HT1080 (cell line): ENCODE measurements around the gene RPL34. TPM values are rescaled to one million over a fixed set of nuclear protein-coding genes. Genes with fewer than 3 reads are reported as not detected.
"Not testable (repeated sequence)": the region's sequence is repeated elsewhere in the genome, so short reads cannot be mapped to it uniquely, and the experiment has no call there.

ENCODE experiments used
- DNase-seq: peaks from one replicate; pipeline ENCODE4 v3.0.0-alpha.2; 2015; ENCODE audit warnings: low read depth
- polyA plus RNA-seq, 2 experiments: library from polyadenylated mRNA; depleted of rRNA; stranded (reverse); fragments of >200 nt; gene quantifications; 2 replicates each; pipeline ENCODE4 v1.2.3, GENCODE V29; 2015
- total RNA-seq: library from RNA; depleted of rRNA; stranded (reverse); fragments of >200 nt; shearing (Covaris generic); gene quantifications from 2 replicates; pipeline ENCODE4 v1.2.3, GENCODE V29; 2014; rRNA removed

RPL34 gene
- 1,285 and 1,593 TPM in 2 replicates for total RNA-seq
- polyA plus RNA-seq (2015; cell fraction: cytosol; rRNA removed): 2,315 and 2,342 TPM in 2 replicates
- 742 and 871 TPM in 2 replicates for polyA plus RNA-seq (2015; cell fraction: nucleus; rRNA removed)

DNA sequence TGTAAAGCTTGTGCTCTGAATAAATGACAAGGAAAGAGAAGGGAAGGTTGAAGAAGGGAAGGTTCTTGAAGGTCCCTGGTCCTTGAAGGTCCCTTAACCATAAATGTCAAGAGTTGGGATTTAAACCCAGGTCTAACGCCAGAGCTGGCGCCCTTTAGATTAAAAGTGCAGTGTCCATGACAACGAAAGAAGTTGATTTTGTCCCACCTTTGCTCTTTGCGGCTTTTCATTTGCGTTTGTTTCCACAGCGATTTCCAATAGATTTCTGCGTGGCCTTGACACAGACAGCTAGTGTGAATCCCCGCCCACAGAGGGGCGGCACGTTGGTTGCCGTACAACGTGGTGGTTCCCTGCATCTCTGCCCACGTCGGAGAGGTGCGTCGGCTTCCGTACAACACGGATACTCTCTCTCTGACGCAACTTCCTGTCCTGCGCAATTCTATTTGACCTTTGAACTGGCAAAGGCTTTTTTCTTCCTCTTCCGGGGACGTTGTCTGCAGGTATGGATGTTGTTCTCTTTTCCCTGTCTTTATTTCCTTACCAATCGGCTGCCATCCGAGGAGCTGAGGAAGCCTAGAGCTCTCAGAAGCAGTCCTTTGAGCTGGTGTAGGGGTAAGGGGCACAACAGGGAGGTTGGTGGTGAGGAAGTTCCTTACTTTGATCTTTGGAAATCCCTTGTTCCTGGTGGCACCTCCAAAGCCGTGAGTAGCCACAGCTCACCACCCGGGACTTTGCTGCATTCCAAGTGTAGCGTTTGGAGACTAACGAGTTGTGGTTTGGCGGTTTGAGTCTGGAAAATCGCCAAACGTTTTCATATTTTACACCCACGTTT, at the start of gene RPL34:
TSS of gene RPL34 (plus strand) at position 476 of the 832 bp plus-strand sequence. CDS start 1,384 bp downstream, outside the sequence.
- peak; percentile 95 for DNase-seq

DNA sequence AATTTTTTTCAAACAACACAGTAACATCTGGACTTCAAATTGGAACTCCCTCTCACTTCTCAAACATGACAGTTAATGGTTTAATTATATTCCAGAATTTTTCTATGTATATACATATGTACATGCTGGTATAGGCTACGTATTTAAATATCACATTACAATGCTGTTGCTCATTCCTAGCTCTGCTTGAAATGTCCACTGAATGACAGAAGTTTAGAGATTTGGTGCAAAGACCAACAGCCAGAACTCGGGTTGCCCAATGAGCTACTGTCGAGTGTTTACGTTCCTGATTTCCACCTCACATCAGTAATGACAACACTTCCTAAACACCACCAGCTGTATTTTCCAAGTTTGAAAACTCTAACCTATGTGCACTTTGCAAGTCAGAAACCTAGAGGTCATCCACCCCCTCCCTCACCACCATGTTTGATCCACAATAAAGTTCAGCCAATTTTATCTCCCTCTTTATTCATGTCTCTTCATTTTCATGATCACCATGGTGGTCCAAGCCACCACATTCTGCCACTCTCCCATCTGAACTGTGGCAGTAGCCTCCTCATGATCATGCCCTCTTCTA, 49.3 kb upstream of the RPL34 start:
- DNase-seq: no peak

DNA sequence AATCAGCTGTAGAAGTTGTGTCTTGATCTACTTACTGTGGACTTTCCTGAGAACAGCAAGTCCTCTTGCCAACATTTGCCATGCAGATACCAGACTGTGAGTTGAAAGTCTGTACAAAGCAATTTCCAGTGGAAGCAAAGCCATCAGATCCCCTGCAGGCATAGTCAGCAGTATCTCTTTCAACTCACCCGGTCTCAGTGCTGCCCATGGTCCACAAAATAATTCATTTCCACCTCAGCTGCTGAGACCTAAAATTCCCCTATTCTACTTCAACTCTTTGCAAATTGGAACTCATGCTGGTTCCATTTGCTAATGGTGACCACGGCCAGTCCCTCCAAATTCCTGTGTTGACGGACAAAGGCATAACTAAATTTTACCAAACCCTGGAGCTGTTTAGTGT, 46.0 kb upstream of the RPL34 start:
- DNase-seq: no peak

DNA sequence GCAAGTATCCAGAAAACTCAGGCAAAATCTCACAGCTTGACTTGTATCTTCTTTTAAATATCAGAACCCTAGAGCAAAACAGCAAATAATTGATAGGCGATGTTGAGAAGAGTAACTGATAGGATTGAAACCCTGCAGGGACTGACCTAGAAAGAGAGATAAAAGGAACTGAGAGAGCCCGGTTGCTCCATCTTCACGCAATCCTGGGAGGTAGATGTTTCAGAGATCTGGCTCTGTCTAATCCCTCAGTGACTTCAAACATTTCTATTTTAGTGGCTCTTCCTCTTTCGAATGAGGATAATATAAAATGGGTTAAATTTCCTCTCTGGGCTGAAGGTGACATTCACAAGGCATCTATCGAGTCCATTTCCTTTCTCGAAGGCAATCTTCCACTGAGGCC, 39.3 kb upstream of the RPL34 start:
- no peak for DNase-seq

DNA sequence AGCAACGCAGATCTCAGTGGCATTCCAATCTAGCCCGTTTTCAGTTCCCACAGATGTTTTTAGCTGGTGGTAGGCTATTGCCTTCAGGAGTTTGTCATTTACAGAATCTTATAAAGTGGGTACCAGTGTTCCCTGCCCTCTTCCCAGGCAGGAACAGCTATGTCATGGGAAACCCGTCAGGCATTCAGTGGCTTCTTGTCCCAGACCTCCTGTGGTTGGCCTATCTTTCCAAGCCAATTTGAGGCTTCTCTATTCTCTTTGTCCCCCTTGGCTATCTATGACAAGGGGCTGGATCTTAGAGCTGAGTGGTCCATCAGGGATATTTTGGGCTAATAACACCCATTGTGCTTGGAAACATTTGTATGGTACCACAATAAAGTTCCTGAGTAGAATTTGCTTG, 33.6 kb upstream of the RPL34 start:
- DNase-seq: no peak

DNA sequence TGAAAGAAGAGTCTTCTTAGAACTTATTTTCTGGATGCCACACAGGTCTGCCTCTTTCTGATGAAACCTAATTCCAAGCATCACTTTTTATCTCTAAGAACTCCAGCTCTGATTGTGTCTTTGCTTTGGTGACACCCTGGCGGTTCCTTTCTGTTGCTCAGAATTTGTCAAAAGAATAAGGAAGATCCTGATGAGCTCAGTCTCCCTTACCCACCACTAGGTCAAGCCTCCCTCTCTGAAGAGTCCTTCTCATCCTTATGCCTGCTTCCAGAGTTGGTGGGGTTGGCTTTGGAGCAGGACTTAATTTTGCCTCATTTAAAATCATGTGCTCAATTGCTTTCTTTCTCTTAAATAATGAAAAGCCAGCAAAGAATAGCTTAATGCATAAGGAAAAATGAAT, 31.5 kb upstream of the RPL34 start:
- no peak for DNase-seq

DNA sequence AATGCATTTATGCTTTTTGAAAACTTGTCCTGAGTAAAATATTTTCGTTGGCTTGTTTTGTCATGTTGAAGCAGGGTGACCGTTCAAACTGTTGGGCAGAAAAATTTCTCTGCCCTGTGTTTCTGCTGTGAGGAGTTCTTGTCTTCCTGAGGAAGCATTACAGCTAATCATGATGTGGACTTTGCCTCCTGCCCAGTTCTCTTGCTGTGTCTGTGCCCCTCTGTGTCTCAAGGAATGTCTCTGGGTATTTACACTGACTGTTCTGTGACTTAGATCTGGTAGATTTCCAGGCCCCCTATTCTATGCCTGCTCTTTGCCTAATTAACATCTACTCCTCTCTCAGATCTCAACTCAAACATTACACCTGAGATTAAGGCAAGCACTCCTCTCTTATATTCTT, 30.4 kb upstream of the RPL34 start:
- no peak for DNase-seq

DNA sequence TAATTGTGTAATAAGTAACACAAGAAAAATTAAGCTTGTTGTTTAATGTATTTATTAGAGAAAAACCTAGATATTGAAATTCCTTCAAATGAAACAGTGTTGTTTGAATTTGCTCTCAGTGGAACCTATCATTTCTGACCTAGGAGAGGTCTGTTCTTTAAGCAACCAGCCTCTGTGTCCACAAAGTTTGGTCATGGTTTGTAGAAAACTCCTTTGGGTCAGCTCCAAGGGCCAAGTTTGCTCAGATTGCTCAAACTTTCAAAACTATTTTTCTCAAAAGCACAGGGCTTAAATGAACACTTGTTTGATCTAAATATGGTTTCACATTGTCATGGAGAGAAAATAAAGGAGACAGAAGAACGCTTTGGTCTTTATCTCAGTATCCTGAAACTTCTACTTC, 29.6 kb upstream of the RPL34 start:
- DNase-seq: no peak

DNA sequence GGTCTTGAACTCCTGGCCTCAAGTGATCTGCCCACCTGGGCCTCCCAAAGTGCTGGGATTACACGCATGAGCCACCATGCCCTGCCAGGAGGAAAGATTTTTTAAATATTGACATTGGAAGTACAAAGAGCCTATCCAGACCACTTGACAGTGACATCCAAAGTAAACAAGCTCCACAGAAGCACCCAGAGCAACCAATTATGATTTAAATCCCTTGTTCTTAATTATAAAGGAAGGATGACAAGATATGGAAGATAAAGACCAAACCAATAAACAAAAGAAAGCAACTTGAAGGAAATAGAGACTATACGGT, 27.7 kb upstream of the RPL34 start:
- no peak for DNase-seq

DNA sequence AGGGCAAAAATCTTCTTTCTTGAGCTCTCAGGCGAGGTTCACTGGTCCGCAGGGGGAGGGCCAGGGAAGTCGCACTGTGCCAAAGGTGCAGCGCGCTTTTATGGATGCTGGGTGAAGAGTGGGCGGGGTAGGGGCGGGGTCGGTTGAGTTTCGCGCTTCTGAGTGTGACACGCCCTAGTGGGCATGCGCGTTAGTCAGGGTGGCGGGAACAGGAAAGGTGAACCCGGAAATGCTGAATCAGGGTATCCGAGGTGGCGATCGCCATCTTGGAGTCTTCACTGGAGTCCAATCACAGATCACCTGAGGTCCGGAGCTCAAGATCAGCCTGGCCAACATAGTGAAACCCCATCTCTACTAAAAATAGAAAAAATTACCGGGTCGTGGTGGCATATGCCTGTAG, 26.1 kb upstream of the RPL34 start:
- DNase-seq: not testable (repeated sequence)

DNA sequence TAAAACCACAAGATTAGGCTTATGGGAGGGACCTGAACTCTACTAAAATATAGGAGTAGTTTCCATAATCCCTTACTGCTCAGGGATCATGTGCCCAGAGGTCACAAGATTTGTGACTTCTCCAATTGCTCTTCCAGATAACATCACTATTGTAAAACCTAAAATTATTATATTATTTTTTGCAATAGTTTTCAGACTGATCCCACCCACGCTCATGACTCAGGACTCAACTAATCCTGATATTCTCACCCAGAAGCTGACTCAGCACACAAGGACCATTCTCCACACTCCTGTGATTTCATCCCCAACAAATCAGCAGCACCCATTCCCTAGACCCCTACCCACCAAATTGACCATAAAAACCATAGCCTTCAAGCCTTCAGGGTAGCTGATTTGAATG, 24.0 kb upstream of the RPL34 start:
- no peak for DNase-seq

DNA sequence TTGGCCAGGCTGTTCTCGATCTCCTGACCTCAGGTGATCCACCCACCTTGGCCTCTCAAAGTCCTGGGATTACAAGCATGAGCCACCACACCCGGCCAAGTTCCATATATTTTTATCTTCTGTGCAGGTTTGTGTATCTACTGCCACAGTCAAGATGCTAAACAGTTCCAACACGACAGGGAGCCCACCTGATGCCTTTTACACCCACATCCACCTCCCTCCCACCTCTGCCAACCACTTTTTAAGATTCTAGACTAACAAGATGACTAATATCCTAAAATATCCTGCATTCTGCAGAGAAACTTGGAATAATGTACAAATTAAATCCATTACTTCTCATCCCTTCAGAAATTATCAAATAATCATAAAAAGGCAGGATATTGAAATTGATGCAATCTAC, 19.3 kb upstream of the RPL34 start:
- no peak for DNase-seq

DNA sequence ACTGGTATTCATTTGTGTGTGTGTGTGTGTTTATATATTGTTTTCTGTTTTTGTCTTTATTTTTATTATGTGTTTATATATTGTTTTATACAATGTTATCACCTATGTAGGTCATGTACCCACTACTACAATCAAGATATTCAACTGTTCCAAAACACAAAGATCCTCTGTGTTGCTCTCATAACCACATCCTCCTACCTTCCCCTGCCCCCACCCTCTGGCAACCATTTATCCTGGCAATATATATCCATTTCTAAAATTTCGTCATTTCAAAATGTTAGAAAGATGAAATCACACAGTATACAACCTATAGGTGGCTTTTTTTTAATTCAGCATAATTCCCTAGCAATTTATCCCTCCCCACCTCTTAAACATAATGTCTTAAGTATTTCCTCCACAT, 18.8 kb upstream of the RPL34 start:
- DNase-seq: peak; percentile 41

DNA sequence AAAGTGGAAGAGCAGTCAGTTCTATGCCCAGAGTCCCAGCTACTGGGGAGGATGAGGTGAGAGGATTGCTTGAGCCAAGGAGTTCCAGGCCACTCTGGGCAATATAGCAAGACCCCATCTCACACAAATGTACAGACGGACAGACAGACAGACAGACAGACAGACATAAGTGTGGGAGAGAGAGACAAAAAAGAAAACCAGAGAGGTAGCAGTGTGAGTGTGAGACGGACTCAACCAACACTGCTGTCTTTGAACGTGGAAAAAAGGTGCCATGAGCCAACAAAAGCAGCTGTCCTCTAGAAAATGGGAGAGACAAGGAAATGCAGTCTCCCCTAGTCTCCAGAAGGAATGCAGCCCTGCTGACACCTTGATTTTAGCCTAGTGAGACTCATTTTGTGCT, 18.2 kb upstream of the RPL34 start:
- no peak for DNase-seq

DNA sequence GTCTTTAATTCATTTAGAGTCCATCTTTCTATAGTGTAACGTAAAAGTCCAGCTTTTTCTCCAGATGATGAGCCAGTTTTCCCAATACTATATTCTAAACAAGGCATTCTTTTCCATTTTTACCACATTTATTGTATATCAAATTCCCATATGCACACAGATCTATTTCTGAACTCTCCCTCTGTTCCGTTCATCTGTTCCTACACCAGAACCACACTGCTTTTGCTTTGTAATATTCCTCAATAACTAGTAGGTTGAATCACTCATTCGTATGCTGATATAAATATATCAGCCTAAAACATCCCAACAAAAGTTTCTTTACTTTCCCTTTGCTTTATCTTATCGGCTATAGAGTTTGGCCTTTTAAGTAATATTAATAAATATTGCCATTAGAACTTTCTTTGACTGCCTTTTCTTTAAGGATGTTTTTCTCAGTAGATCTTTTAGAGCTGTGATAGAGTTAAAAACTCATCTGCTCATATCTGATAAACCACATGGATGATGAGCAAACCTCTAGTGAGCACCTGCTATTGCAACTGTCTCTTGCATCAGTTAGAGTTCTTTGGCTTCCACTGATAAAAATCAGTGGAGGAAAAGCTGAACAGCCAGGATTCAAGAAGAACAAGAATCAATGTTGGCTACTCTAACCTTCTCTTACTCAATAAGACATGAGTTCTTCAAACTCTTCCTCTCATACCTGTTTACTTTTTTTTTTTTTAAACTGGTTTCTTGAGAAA, 13.1 kb upstream of the RPL34 start:
- no peak for DNase-seq

DNA sequence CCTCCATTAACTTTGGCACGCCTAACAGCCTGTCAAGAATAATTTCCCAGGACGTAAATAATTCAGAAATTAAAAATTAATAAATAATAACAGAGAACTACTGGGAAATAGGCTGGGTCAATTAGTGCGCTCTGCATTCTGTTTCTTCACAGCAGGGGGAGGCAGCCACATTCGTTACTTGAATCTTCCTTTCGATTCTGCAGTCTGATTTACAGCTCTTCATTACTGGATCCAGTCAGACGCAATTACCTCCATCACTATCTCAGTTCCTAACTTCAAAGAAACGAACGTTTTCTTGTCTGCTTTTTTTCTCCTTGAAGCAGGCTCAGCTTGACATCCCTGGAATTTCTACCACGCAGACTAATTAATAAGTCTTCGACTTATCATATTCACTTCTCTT, 9.0 kb upstream of the RPL34 start:
- no peak for DNase-seq

DNA sequence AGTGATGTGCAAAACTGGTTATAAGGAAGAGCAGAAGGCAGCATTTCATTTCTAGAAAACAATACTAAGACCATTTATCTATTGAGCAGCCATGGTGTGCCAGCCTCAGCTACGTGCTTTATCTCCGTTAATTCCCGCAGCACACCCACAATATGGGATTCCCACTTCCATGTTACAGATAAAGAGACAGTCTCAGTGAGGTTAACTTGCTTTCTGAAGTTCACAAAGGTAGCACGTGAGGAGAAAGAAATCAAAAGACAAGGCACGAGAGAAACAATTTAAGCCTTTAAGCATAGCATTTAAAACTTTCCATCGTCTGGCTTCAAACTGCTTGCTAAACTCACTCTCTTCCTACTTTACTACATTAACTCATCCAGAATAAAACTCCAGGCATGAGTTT, 8.0 kb upstream of the RPL34 start:
- no peak for DNase-seq

DNA sequence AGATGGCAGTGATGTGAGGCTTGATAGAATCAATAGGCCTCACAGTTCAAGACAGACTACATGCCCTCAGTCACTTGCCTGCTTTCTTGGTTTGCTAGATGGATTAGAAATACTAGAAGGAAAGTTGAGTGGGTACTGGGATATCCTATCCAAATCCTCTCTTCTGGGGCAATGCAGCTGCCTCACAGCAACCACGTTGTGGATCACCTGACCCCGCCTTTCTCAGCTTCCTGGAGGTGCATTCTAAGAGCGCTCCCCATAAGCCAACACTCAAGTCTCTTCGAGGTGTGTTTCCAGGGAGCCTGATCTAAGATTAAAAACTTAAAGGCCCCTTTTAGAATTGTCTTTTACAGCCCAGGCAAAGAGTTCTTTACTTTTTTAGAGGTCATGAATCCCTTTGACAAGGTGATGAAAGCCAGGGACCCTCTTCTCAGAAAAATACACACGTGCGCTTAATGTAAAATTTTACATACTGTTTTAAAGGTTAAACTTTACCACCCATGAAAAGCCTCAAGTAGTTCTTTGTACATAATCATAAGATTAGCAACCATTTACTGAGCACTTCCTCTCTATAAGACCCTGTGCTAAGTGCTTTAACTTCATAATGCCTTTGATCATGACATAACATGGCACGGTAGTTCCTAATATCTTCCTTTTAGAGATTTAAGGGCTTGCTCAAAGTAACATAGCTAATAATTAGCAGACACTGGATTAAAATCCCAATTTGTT, 840 bp upstream of the RPL34 start:
- no peak for DNase-seq

DNA sequence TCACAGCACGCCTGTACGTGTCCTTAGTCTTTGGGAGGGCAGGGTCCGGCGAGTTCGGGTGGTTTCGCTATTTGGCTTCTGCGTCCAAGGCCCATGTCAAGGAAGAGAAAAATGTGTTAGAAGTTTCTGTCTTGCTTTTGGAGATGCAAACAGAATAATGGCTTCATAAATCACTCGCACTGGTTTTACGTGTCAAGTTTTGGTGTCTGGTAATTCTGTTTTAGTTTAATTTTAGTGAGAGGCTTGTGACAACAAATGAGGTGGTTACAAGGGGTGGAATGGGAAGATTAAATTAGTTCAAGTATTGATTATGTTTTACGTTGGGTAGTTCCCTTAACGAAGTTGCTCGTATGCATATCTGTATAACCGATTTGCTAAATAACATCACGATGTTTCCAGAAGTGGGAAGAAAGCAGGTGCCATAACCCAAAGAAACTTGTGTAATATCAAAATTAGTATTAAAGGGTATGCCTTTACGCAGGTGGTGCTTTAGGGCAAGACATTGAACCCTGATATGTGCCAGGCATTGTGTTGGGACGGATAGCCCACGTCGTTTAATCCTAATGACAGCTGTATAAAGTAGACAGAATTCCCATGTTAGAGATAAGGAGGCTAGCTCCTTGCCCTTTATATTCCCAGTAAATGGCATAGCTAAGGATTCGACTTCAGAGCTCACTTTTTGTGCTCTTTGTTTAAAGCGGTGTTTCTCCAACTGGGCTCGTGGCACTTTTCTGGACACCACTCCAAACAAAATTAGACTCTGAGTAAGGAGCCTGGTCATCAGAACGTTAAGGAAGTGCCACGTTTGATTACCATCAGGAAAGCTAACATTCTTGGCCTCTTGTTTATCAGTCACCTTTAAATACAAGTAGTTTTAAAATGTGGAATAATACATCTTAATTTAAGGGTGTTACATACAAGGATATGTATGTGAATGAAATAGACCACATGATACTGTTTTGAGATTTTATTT, 843 bp downstream of the RPL34 start:
- DNase-seq: peak; percentile 4

DNA sequence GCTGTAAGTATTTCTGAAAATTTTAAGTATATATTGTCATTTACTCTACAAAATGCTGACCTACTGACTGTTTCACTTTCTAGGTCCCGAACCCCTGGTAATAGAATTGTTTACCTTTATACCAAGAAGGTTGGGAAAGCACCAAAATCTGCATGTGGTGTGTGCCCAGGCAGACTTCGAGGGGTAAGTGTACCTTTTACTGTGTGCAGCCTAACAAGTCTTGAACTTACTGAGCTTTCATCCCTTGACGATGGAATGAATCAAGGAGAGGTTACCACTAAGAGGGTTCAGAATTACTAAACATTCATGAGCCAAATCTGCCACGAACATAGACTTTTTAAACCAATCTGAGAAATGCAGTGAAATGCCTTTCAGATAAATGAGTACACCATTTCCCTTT, 1.6 kb downstream of the RPL34 start:
- no peak for DNase-seq

DNA sequence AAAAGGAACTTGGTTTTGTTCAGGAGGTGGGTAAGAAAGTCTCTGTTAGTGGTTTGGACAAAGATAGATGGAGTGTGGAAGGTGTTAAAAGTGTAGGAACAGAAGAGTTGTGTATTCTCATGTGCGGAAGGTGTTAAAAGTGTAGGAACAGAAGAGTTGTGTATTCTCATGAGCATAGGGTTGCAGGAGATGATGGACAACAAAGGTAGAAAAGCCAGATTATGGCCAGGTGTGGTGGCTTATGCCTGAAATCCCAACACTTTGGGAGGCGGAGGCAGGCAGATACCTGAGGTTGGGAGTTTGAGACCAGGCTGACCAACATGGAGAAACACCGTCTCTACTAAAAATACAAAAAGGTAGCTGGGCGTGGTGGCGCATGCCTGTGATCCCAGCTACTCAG, 2.5 kb downstream of the RPL34 start:
- no peak for DNase-seq
